ENCODE results near the gene GRM8.

DNA sequence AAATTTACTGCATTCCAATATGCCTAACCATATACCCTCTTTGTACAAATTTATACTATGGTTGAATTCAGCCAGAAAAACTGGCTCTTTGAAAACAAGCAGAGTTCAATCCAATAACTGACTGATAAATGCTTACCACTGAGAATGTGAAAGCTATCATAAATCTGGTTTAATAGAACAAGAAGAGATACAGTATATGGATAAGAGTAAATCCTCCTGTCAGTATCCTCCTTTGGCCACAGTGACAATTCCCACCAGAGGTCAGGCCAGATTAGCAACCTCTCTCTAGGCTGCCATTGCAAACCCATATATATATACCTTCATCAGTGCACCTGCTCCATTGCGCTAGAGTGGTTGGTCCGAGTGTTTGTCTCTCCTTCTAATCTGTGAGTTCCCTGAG, 647.2 kb downstream of the GRM8 start:
- no peak for TF ChIP-seq POLR2AphosphoS5 (IDR thresholded peaks at IDR 0.05)
- TF ChIP-seq POLR2A (IDR thresholded peaks at IDR 0.05) = no peak
- TF ChIP-seq, protein P1, sequence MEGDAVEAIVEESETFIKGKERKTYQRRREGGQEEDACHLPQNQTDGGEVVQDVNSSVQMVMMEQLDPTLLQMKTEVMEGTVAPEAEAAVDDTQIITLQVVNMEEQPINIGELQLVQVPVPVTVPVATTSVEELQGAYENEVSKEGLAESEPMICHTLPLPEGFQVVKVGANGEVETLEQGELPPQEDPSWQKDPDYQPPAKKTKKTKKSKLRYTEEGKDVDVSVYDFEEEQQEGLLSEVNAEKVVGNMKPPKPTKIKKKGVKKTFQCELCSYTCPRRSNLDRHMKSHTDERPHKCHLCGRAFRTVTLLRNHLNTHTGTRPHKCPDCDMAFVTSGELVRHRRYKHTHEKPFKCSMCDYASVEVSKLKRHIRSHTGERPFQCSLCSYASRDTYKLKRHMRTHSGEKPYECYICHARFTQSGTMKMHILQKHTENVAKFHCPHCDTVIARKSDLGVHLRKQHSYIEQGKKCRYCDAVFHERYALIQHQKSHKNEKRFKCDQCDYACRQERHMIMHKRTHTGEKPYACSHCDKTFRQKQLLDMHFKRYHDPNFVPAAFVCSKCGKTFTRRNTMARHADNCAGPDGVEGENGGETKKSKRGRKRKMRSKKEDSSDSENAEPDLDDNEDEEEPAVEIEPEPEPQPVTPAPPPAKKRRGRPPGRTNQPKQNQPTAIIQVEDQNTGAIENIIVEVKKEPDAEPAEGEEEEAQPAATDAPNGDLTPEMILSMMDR (IDR thresholded peaks at IDR 0.05) = no peak

Data from stomach (tissue), 4 donors.